GM10847 (cell line): Measurements from ENCODE around the gene ZNF184.

Experiments
- POLR2A ChIP-seq: IDR thresholded peaks from 2 replicates; pipeline ENCODE4 v1.6.1; 2011; ENCODE audit not compliant: insufficient read length; ENCODE audit errors: extremely low read depth

ZNF184 gene

GRCh38 chr6:27495386-27496135, 22.7 kb upstream of the ZNF184 start:
- no peak for TF ChIP-seq POLR2A

- no peak for TF ChIP-seq POLR2A
Observed at GRCh38 chr6:27494987-27495385, 22.1 kb upstream of the ZNF184 start.

- TF ChIP-seq POLR2A = no peak
Observed at GRCh38 chr6:27494103-27494502, 21.2 kb upstream of the ZNF184 start.

DNA sequence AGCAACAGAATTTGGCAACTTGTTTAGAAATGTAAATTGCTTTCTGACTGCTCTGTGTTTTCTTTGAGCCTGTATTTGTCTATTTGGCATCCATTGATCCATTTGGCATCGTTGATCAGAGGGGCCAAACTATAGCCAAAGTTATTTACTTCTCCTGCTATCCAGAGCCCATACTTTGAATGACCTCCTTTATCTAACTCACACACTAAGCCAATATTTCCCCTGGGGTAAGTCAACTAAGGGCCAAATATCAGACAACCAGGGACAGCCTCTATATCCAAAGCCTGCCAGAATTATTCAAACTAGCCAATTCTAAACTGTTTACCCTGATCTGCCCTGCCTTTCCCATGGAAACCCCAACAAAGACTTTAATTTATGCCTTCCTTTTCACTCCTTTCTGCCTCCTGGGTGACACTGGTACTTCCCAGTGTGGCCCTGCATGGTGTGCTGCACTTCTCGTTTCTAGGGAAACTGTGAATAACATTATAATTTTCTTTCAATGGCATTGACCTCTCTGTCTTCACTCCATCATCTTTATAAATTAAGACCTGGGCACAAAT, 19.8 kb upstream of the ZNF184 start:
- TF ChIP-seq POLR2A = no peak

DNA sequence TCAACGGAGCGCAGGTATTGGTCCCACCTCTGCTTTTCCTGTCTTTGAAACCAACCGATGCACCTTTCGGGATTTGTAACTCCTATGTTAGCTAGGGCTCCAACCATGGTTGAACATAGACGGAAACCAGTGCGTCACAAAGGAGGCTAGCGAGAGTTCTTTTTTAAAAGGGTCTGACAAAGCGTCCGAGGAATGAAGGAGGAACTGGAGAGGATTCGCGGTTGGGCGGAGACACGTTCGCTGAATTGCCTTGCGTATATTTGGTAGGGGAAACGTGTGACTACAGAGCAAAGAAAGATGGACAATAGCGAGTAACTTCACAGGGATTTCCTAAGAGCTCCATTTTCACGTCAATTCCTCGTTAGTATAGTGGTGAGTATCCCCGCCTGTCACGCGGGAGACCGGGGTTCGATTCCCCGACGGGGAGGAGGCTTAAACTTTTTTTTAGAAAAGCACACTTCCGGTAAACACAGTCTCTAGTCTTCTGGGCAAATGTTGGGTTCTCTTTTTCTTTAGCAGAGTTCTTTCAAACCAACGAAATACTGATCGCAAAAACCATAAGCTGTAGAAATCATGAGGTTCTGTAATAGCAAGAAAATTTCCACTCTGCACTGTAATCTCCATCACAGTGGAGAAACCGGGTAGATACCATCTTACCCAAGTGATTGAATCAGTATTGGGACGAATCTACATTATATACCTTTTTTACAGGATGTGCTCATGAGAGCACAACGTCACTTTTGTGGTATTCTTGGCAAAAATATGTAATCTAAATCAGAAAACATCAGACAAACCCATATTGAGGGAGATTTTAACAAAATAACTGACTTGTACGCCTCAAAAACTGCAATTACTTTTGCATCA, 6.6 kb upstream of the ZNF184 start:
- TF ChIP-seq POLR2A = no peak

GRCh38 chr6:27478706-27479318, 5.9 kb upstream of the ZNF184 start:
- no peak for TF ChIP-seq POLR2A

GRCh38 chr6:27478141-27478705, 5.3 kb upstream of the ZNF184 start:
- TF ChIP-seq POLR2A = no peak

DNA sequence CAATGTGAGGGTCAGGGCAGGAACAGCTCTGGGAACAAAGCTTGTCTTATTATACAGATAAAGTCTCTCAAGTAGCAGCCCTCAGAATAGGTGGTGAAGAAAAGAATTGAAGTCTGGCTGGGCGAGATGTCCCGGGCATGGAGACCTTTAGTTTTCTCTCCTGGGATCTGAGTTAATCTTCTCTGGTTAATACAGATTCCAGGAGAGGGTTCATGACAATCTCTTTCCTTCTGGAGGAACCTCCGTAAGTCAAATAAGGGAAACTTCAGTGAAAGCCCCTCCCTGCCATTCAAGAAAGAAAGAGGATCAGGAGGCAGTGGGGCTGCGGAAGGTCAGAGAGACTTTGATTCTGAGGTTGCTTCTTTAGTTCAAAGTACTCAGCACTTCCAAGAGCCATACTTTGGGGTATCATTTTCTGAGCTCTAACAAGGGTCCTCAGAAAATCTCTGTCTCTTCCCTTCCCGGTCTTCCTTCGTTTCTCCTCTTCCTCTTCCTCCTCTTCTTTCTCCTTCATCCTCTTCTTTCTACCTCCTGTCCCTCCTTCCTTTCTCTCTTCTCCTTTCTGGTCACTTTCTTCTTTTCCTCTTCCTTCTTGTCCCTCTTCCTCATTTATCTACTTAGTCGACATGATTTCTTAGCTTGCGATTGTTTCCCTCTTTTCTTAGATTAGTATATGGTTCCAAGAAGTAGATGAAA, 4.6 kb upstream of the ZNF184 start:
- TF ChIP-seq POLR2A = no peak

DNA sequence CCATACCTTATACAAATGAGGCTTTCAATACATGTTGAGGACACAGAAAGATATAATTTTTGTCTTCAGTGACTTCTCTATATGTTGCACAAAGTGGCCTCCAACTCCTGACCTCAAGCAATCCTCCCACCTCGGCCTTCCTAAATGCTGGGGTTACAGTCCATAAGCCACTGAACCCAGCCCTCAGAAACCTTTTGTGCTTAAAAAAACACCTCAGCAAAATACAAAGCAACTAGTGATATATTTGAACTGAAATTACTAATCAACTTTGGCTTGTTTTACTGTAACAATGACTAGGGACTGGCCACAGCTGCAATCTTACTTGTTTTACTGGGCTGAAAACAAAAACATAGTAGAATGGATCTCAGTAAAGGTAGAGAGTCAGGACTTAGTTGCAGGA, 3.2 kb upstream of the ZNF184 start:
- no peak for TF ChIP-seq POLR2A

- no peak for TF ChIP-seq POLR2A
Observed at GRCh38 chr6:27474672-27475071, 1.8 kb upstream of the ZNF184 start.

DNA sequence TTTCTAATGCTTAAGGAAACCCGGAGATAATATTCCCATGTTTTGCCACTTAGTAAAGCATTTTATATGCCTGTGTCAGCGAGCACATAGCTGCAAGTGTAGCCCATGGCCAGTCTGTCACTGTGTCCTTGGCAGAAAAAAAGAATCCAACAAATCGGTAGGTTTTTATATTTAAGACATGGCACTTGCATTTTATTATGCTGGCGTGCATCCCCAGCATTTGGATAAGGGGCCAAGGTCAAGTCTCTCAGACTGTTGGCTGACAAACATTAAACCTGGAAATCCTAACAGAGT, 1.2 kb upstream of the ZNF184 start:
- TF ChIP-seq POLR2A = no peak

DNA sequence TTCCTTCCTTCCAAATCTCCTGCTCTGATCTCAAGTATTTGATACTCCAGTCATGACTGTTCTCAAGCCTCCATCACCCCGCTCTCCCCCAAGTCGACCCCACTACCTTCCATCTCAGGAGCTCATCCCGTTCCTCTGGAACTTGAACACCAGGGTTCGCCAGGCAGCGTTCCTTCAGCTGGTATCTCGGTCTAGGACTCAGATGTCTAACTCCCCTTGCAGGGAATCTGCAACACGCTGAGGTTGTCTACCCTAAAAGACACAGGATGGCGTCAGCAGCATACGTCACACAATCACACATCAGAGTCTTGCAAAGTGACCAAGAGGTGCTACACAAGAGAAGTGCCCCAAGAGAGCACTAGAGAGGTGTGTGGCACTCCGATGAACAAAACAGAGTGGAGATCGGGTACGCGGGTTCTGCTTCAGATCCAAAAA, 706 bp downstream of the ZNF184 start:
- TF ChIP-seq POLR2A = no peak

GRCh38 chr6:27471365-27472115, 1.4 kb downstream of the ZNF184 start:
- TF ChIP-seq POLR2A = no peak

DNA sequence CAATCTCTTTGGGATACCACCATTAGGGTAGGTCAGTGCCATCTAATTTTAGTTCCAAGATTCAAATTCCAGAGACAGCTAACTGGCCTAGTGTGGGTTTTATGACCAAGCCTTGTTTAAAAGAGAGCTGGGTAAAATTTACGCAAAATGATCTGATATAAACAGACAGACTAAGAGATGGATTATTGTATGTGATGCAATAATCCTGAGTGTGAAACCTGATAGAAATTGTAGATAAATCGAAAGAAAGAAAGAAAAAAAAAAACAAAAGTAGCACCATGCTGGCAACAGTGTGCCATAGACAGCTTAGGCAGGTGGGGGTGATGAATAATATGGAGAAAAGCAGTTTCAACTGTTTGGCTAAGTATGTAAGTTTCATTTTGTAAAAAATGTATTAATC, 2.9 kb downstream of the ZNF184 start:
- TF ChIP-seq POLR2A = no peak
